Keratinocyte (primary cell): ENCODE data around the gene CATSPERZ. TPM values are rescaled to one million over a fixed set of nuclear protein-coding genes. Genes with fewer than 3 reads are reported as not detected.

ENCODE experiments used
- DNase-seq: peaks from one replicate; pipeline ENCODE4 v3.0.0-alpha.2; 2011; ENCODE audit warnings: low read depth, missing footprints, low spot score
- FAIRE-seq: peaks from 2 replicates; lab custom pipeline; 2011; peaks lifted over from hg19 to GRCh38; lab: Jason Lieb, UNC
- H2AFZ ChIP-seq: 2 replicates; pipeline ENCODE4 v1.6.0; 2012; ENCODE audit warnings: low read length, control low read depth, inconsistent platforms; ENCODE audit not compliant: control insufficient read depth
- H3K27ac ChIP-seq: 2 replicates; pipeline ENCODE4 v1.5.1; 2011; ENCODE audit warnings: low read length; ENCODE audit not compliant: control insufficient read depth, insufficient read depth
- H3K27me3 ChIP-seq: 3 replicates; pipeline ENCODE4 v1.6.0; 2011; ENCODE audit warnings: low read length; ENCODE audit not compliant: control insufficient read depth, insufficient read depth; ENCODE audit errors: extremely low read depth
- H3K36me3 ChIP-seq, 2 experiments: 2 replicates in 1 of 2; 3 replicates in 1 of 2; pipeline ENCODE4 v1.5.1; 2011; ENCODE audit warnings: low read length in 2 of 2, mild to moderate bottlenecking in 1 of 2; ENCODE audit not compliant: control insufficient read depth in 2 of 2, insufficient read depth in 2 of 2; ENCODE audit errors: extremely low read depth in 1 of 2
- H3K4me1 ChIP-seq: 3 replicates; pipeline ENCODE4 v1.5.1; 2011; ENCODE audit warnings: low read length; ENCODE audit not compliant: control insufficient read depth, insufficient read depth; ENCODE audit errors: extremely low read depth
- H3K4me2 ChIP-seq: 3 replicates; pipeline ENCODE4 v1.6.0; 2011; ENCODE audit warnings: low read depth, low read length; ENCODE audit not compliant: control insufficient read depth, insufficient read depth; ENCODE audit errors: extremely low read depth
- H3K4me3 ChIP-seq, 3 experiments: fragments of 200-600 bp in 1 of 3; sonication (generic) in 1 of 3; 2 replicates in 2 of 3; 3 replicates in 1 of 3; pipeline ENCODE4 v1.5.1; 2011 to 2016; ENCODE audit warnings: low read length in 3 of 3, mild to moderate bottlenecking in 3 of 3, control low read depth in 2 of 3, inconsistent platforms in 1 of 3, low read depth in 1 of 3, mixed read lengths in 1 of 3, mixed run types in 1 of 3, moderate library complexity in 1 of 3; ENCODE audit not compliant: control insufficient read depth in 2 of 3, insufficient read depth in 2 of 3; ENCODE audit errors: extremely low read depth in 1 of 3
- H3K79me2 ChIP-seq: 2 replicates; pipeline ENCODE4 v1.6.0; 2012; ENCODE audit warnings: low read length; ENCODE audit not compliant: control insufficient read depth, insufficient read depth
- H3K9ac ChIP-seq: 3 replicates; pipeline ENCODE4 v1.6.0; 2011; ENCODE audit warnings: low read length; ENCODE audit not compliant: control insufficient read depth, insufficient read depth; ENCODE audit errors: extremely low read depth
- H3K9me1 ChIP-seq: 3 replicates; pipeline ENCODE4 v1.6.0; 2011; ENCODE audit warnings: low read length; ENCODE audit not compliant: control insufficient read depth, insufficient read depth; ENCODE audit errors: extremely low read depth
- H3K9me3 ChIP-seq: 2 replicates; pipeline ENCODE4 v1.5.1; 2012; ENCODE audit warnings: low read depth, low read length; ENCODE audit not compliant: control insufficient read depth
- H4K20me1 ChIP-seq: 3 replicates; pipeline ENCODE4 v1.6.0; 2011; ENCODE audit warnings: low read length; ENCODE audit not compliant: control insufficient read depth, insufficient read depth; ENCODE audit errors: extremely low read depth
- CTCF ChIP-seq, 3 experiments: IDR thresholded peaks in 1 of 3; conservative IDR thresholded peaks in 1 of 3; optimal IDR thresholded peaks in 1 of 3; 2 replicates in 2 of 3; 3 replicates in 1 of 3; pipeline versions ENCODE3 to v1.5.1; 2011; ENCODE audit warnings: low read length in 3 of 3, mild to moderate bottlenecking in 3 of 3, moderate library complexity in 2 of 3, control low read depth in 1 of 3, inconsistent platforms in 1 of 3; ENCODE audit not compliant: insufficient read depth in 2 of 3; ENCODE audit errors: extremely low read depth in 1 of 3
- EZH2 ChIP-seq: IDR thresholded peaks from one replicate; pipeline ENCODE4 v1.6.1; 2012; ENCODE audit warnings: inconsistent platforms, mild to moderate bottlenecking, low read length, moderate library complexity
- dilution Hi-C: fragments of 300-500 bp; cut with MboI; formaldehyde crosslinking; loops from one replicate; pipeline ENCODE4 v1.7.0; 2020; ENCODE audit warnings: low sequenced_read_pairs; ENCODE audit not compliant: extremely low pct_ligation_motif_present
- polyA plus RNA-seq, 5 experiments: library from polyadenylated mRNA; depleted of rRNA in 3 of 5; stranded (reverse) in 3 of 5; stranded (forward) in 1 of 5; unstranded in 1 of 5; fragments of >200 nt; gene quantifications; 1 replicate in 1 of 5; 2 replicates in 3 of 5; 3 replicates in 1 of 5; pipeline versions ENCODE4 v1.2.1 to v1.2.3, GENCODE V29; 2011 to 2012; ENCODE audit warnings: missing spikeins in 2 of 5, low read depth in 1 of 5, low replicate concordance in 1 of 5

CATSPERZ gene
- polyA plus RNA-seq, 1 donor (not counting 4 experiments of a cell fraction or from before 2014, with no cell fraction given): 0.29 TPM

GRCh38 chr11:64291752-64292459 is 8.3 kb upstream of the CATSPERZ start:
- no peaks in the 10 kb centered on the region for H3K79me2 ChIP-seq
- H2AFZ ChIP-seq: no peak overlapping the region
- H3K9me1 ChIP-seq: no peaks in the 10 kb centered on the region
- FAIRE-seq: no peak
- no peak overlapping the region for H3K9ac ChIP-seq
- no peaks in the 10 kb centered on the region for H3K9me3 ChIP-seq
- peak overlapping the region; percentile 8 to 34 (median 25) for H3K4me3 ChIP-seq
- DNase-seq: no peak
- no peak overlapping the region for H3K27ac ChIP-seq
- dilution Hi-C loops: no loop called here
- peak overlapping the region; percentile 48 for H3K4me2 ChIP-seq
- peaks cover 39% of the 10 kb centered on the region for H3K27me3 ChIP-seq
- H3K4me1 ChIP-seq: peaks cover 6% of the 10 kb centered on the region
- peaks cover 0 to 4% of the 10 kb centered on the region in 2 experiments for H3K36me3 ChIP-seq
- TF ChIP-seq CTCF (optimal IDR thresholded peaks at IDR 0.05 in 1 of 3, IDR thresholded peaks at IDR 0.05 in 1 of 3, conservative IDR thresholded peaks at IDR 0.05 in 1 of 3; ENCODE audit: extremely low read depth in 1 of 3, insufficient read depth in 2 of 3, low read length in 3 of 3) (no peak), EZH2 (peak; percentile 73)
- H4K20me1 ChIP-seq: no peaks in the 10 kb centered on the region

- Histone ChIP-seq H3K36me3 (peaks cover 0 to 2% of the 10 kb centered on the region in 2 experiments), H3K9me3 (no peaks in the 10 kb centered on the region), H3K4me3 (peak overlapping the region; percentile 8 to 34 (median 25)), H2AFZ (no peak overlapping the region), H4K20me1 (no peaks in the 10 kb centered on the region), H3K9ac (no peak overlapping the region), H3K27ac (no peak overlapping the region), H3K9me1 (no peaks in the 10 kb centered on the region), H3K4me2 (peak overlapping the region; percentile 48), H3K79me2 (no peaks in the 10 kb centered on the region), H3K27me3 (peaks cover 46% of the 10 kb centered on the region), H3K4me1 (peaks cover 6% of the 10 kb centered on the region)
- DNase-seq (no peak), FAIRE-seq (no peak)
- TF ChIP-seq CTCF (optimal IDR thresholded peaks at IDR 0.05 in 1 of 3, IDR thresholded peaks at IDR 0.05 in 1 of 3, conservative IDR thresholded peaks at IDR 0.05 in 1 of 3; ENCODE audit: extremely low read depth in 1 of 3, insufficient read depth in 2 of 3, low read length in 3 of 3) (no peak), EZH2 (peak; percentile 69)
- dilution Hi-C loops: no loop called here
Measured at GRCh38 chr11:64292460-64293254, 7.5 kb upstream of the CATSPERZ start.
